ENCODE results near the gene TEKT5. TPM values are rescaled to one million over a fixed set of nuclear protein-coding genes. Genes with fewer than 3 reads are reported as not detected.
A peak's percentile ranks its signal among the peaks of the same experiment; 100 is the strongest.

TEKT5 gene
- total RNA-seq, 1 experiment from 2014 or later, result not detected

DNA sequence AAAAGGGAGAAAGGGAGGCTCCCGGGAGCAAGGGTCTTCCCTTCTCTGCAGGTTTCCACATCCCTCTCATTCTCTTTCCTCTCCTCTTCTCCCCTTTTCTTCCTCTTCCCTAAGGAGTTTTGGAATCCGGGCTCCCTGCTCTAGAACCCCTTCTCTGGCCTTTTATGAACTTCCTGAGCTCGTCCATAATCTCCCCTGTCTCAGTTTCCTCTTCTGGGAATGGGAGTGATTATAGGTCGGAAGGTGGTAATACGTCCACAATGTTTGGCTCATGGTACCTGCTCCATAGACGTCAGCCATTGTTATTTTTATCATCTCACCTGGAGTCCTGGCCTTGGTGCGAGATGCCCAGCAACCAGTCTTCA is 113.9 kb downstream of the TEKT5 start:
- H3K4me1 Mint-ChIP-seq (ENCODE audit: insufficient read depth, unreplicated experiment), result peaks cover 16% of the 10 kb centered on the region
- peaks cover 8% of the 10 kb centered on the region for H3K27me3 Mint-ChIP-seq (ENCODE audit: insufficient read depth, unreplicated experiment)
- intact Hi-C loops (cut with micrococcal nuclease), result loop anchor here (2.0 kb wide), 1 partner anchor 156 kb away; no protein-coding TSS in a partner anchor
- TF ChIP-seq, protein P1, sequence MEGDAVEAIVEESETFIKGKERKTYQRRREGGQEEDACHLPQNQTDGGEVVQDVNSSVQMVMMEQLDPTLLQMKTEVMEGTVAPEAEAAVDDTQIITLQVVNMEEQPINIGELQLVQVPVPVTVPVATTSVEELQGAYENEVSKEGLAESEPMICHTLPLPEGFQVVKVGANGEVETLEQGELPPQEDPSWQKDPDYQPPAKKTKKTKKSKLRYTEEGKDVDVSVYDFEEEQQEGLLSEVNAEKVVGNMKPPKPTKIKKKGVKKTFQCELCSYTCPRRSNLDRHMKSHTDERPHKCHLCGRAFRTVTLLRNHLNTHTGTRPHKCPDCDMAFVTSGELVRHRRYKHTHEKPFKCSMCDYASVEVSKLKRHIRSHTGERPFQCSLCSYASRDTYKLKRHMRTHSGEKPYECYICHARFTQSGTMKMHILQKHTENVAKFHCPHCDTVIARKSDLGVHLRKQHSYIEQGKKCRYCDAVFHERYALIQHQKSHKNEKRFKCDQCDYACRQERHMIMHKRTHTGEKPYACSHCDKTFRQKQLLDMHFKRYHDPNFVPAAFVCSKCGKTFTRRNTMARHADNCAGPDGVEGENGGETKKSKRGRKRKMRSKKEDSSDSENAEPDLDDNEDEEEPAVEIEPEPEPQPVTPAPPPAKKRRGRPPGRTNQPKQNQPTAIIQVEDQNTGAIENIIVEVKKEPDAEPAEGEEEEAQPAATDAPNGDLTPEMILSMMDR (IDR thresholded peaks at IDR 0.05; ENCODE audit: unreplicated experiment), result no peak
- peak overlapping the region; percentile 73 for H3K4me3 Mint-ChIP-seq (ENCODE audit: unreplicated experiment)
- CTCF ChIA-PET, result interaction anchor here (0.6 to 2.0 kb wide), 12 partner anchors 9 to 451 kb away, joined by 3 to 7 read pairs (median 4); no protein-coding TSS in a partner anchor
- BruUV-seq (replicated peaks), result no TSS peak
- POLR2A ChIA-PET, result interaction anchor here (1.3 kb wide), 1 partner anchor 37 kb away, joined by 4 read pairs; no protein-coding TSS in a partner anchor
- no peak overlapping the region for H3K27ac Mint-ChIP-seq (ENCODE audit: low read depth, unreplicated experiment)
- H3K36me3 Mint-ChIP-seq (ENCODE audit: insufficient read depth, unreplicated experiment), result no peaks in the 10 kb centered on the region
- no peaks in the 10 kb centered on the region for H3K9me3 Mint-ChIP-seq (ENCODE audit: unreplicated experiment)
- no peak for DNase-seq (ENCODE audit: unreplicated experiment)

DNA sequence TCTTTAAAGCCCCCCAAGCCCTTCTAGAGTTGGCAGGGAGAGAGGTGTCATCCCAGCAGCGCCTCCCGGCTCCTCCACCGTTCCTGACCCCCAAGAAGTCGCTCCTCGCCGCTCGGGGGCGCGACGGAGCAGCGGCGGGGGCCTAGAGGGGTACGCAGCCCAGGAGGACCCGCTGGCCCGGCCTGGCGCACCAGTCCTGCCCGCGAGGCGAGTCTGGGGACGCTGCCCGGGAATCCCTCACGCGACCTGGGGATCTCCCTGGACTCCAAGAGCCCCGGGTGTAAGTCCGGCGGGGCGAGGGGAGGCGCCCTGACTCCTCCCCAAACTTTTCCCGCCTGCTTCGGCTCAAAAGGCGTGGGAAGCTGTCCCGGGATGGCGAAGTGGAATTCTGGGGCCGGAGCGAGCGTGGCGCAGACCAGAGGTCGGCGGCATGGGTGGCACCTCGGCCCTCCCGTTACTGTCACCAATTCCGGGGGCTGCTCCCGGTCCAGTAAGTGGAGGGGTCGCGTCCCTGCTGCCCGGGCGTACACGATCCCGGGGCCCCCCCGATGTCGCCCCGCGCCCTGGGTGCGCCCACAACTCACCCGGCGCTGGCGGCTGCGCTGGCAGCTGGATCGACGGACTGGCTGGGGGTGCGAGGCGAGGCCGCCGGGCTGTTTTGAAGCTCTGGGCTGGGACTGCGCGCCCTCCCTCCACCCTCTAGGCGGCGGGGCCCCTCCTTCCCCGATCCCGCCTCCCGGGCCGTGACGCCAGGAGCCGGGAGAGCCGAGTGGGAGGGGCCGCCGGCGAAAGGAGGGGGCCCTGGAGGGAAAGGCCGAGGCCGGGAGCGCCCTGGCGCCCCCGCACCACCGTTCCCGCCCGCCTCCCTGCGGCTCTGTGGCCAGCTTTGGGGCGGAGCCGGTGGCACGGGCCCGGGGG is 114.5 kb downstream of the TEKT5 start, which contains the start of gene EMP2:
EMP2 (minus strand) TSS at position 634 of the 918 bp plus-strand sequence. CDS start 32,981 bp downstream, outside the sequence.
- CTCF ChIA-PET, result interaction anchor here (0.6 to 2.9 kb wide), 20 partner anchors 10 to 451 kb away, joined by 3 to 7 read pairs (median 3); no protein-coding TSS in a partner anchor
- intact Hi-C loops (cut with micrococcal nuclease), result loop anchor here (2.0 kb wide), 1 partner anchor 157 kb away; no protein-coding TSS in a partner anchor
- BruUV-seq (replicated peaks), result no TSS peak
- TF ChIP-seq, protein P1 (IDR thresholded peaks at IDR 0.05; ENCODE audit: unreplicated experiment), result peak; percentile 23
- Mint-ChIP-seq H3K4me1 (ENCODE audit: insufficient read depth, unreplicated experiment) (peaks cover 16% of the 10 kb centered on the region), H3K9me3 (ENCODE audit: unreplicated experiment) (no peaks in the 10 kb centered on the region), H3K36me3 (ENCODE audit: insufficient read depth, unreplicated experiment) (no peaks in the 10 kb centered on the region), H3K27me3 (ENCODE audit: insufficient read depth, unreplicated experiment) (peaks cover 8% of the 10 kb centered on the region), H3K27ac (ENCODE audit: low read depth, unreplicated experiment) (no peak within 1 kb of the TSS), H3K4me3 (ENCODE audit: unreplicated experiment) (peak within 1 kb of the TSS; percentile 73)
- POLR2A ChIA-PET, result interaction anchor here (1.2 to 1.3 kb wide), 2 partner anchors 16 to 38 kb away, joined by 3 to 4 read pairs; no protein-coding TSS in a partner anchor
- DNase-seq (ENCODE audit: unreplicated experiment), result peak; percentile 76

DNA sequence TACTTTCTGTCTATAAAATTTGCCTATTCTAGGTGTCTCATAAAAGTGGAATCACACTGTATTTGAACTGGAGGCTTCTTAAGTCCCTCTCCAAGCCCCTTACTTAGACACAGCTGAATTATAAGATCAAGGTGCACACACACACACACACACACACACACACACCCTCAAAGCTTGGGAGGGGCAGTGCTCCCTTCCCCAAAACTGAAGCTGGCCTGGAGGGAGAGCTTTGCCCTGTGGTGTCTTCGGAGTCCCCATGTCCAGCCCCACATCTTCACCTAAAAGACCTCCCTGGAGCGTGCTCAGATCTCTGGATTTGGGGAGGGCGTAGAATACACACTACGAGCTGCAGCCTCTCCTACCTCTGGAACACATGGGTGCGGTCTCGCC is 115.2 kb downstream of the TEKT5 start:
- Mint-ChIP-seq H3K9me3 (ENCODE audit: unreplicated experiment) (no peaks in the 10 kb centered on the region), H3K27me3 (ENCODE audit: insufficient read depth, unreplicated experiment) (peaks cover 8% of the 10 kb centered on the region), H3K4me1 (ENCODE audit: insufficient read depth, unreplicated experiment) (peaks cover 16% of the 10 kb centered on the region), H3K4me3 (ENCODE audit: unreplicated experiment) (peak overlapping the region; percentile 73), H3K27ac (ENCODE audit: low read depth, unreplicated experiment) (no peak overlapping the region), H3K36me3 (ENCODE audit: insufficient read depth, unreplicated experiment) (no peaks in the 10 kb centered on the region)
- ChIA-PET POLR2A (interaction anchor here (1.2 to 1.3 kb wide), 2 partner anchors 15 to 39 kb away, joined by 3 to 4 read pairs; no protein-coding TSS in a partner anchor), CTCF (interaction anchor here (0.6 to 2.9 kb wide), 13 partner anchors 9 to 339 kb away, joined by 3 to 7 read pairs (median 3); no protein-coding TSS in a partner anchor)
- BruUV-seq (replicated peaks), result no TSS peak
- TF ChIP-seq, protein P1 (IDR thresholded peaks at IDR 0.05; ENCODE audit: unreplicated experiment), result no peak
- intact Hi-C loops (cut with micrococcal nuclease), result no loop called here
- no peak for DNase-seq (ENCODE audit: unreplicated experiment)
